HL-60/S4 treated with phorbol 12-myristate 13-acetate at 8.2 ng/mL for 4 days and 3 days (cell line): ENCODE measurements around the gene LMBRD2.
"Not testable (repeated sequence)": the region's sequence is repeated elsewhere in the genome, so short reads cannot be mapped to it uniquely, and the experiment has no call there.

ENCODE experiments used
- in situ Hi-C: fragments of 300-500 bp; cut with MboI; formaldehyde crosslinking; loops from 2 replicates; pipeline ENCODE4 v1.15.0; 2022; ENCODE audit warnings: low sequenced_read_pairs

Gene LMBRD2

DNA sequence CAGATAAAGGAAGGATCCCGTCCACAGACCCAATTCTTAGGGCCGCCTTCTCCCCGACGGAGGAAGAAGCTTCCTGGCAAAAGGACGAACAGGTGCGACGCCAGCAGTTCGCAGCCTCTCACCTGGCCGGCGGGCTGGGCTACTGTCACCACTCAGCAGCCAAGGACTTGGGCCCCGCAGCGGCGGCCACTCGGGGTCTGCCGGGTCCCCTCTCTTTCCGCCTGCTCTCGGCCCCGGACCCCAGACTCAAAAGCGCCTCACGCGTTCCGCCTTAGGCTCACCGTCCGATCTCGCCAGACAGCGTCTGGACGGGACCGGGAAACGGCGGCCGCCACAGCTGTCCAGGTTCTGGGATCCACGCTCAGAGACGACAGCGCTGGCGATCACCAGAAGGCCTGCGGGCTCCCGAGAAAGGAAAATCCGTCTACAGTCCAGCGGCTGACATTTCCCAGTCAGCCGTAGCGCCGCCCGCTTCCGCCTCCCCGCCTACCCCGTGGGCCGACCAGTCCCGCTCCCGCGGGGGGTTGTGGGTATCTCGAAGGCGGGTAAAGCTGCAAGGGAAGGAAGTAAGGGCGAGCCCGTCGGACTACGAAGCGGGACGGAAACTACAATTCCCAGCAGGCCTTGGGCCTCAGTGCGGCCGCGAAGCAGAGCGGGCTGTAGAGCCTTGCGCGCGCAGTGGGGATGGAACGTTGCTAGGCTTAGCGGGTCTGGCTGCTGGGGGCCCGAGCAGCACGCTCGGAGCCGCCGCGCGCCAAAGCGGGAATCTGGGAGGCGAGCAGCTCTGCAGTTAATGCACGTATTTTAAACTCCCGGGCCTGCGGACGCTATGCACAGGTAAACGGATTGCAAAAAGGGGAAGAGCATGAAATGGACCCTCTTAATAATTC, at the start of gene LMBRD2, which contains the start of gene SKP2:
Gene LMBRD2, minus strand, starts transcription at position 454 of the 890 bp plus-strand sequence. CDS start 8,538 bp downstream, outside the sequence.
Gene SKP2, plus strand, starts transcription at position 678 of the 890 bp plus-strand sequence. Its CDS starts 152 bp downstream, at position 830.
- in situ Hi-C loops, result no loop called here

DNA sequence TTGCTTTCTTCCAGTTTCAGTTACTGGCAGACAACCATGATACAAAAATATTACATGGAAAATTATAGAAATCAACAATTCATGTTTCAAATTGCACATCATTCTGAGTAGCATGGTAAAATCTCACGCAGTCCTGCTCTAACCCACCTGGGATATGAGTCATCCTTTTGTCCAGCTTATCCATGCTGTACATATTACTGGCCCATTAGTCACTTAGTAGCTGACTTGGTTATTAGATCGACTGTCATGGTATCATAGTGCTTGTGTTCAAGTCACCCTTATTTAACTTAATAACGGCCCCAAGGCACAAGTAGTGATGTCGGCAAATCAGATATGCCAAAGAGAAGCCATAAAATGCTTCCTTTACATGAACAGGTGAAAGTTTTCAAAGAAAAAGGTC, 48.8 kb upstream of the LMBRD2 start:
- in situ Hi-C loops, result no loop called here

DNA sequence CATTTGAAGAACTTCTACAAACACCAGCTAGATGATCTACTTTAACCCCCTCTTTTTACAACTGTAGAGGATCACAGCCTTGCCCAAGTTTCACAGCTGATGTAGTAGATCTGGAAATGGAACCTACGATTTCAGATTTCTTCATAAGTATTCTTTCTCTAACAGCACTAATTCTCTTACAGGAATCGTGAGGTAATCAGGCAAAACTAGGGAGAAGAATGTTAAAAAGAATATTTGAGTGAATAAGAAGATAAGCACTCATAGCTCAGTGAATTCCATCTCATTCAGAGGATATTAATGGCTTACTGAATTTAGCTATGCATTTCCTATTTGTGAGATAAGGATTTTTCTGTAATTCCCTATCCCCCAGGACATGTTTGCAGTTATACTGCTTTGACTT, 47.9 kb upstream of the LMBRD2 start:
- in situ Hi-C loops, result no loop called here

DNA sequence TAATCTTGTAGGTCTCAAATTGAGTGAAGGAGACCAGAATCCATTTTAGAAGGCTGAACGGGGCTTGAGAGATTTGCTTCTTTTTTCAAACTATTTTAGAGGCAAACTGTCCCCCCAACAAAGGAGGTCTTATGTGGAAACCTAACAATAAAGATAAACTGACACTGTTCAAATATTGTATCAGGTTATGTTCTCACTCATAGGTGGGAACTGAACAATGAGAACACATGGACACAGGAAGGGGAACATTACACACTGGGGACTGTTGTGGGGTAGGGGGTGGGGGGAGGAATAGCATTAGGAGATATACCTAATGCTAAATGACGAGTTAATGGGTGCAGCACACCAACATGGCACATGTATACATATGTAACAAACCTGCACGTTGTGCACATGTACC, 47.1 kb upstream of the LMBRD2 start:
- in situ Hi-C loops, result not testable (repeated sequence)

DNA sequence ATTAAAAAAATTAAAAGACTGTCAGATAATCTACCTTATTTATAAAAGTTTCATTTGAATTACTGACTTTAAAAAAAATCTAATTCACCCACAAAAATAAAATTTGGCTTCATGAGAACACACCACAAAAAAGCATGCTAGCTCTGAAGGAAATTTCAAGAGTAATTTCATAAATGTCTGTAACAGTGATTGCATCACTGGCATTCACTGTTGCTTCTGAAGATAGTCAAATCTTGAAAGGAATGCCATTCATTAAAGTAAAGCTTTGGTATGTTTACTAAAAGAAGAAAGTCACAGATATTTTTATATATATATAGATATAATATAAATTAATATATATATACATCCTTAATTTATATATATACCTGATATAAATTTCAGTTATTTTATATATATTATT, 46.6 kb upstream of the LMBRD2 start:
- in situ Hi-C loops, result no loop called here

DNA sequence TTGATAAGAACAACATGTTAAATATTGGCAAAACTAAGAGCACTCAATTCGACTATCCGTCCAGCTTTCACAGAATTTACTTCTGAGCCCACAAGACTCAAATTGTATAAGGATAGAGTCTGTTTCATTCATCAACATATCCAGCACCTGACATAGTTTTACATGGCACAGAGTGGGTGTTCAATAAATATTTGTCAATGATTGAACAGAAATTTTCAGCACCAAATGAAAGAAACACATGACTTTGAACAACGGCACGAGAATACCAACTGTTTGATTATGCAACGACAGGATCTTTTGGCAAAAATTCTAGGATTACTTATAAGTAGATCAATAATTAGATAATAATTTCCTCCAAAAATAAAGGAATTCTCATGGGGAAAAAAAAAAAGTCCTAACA, 42.1 kb upstream of the LMBRD2 start:
- in situ Hi-C loops, result no loop called here

DNA sequence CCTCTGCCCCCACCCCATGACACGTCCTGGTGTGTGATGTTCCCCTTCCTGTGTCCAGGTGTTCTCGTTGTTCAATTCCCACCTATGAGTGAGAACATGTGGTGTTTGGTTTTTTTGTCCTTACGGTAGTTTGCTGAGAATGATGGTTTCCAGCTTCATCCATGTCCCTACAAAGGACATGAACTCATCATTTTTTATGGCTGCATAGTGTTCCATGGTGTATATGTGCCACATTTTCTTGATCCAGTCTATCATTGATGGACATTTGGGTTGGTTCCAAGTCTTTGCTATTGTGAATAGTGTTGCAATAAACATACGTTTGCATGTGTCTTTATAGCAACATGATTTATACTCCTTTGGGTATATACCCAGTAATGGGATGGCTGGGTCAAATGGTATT, 32.7 kb upstream of the LMBRD2 start:
- in situ Hi-C loops, result not testable (repeated sequence)

DNA sequence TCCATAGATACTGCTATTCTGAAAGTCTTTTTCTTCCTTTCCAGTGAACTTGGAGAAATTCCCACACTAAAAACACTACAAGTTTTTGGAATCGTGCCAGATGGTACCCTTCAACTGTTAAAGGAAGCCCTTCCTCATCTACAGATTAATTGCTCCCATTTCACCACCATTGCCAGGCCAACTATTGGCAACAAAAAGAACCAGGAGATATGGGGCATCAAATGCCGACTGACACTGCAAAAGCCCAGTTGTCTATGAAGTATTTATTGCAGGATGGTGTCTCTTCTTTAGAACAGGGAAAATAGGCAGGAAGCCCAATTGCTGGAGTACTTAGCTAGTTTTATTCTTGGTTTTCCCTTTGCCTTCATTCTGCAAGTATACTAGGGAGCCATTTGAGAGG, 30.1 kb upstream of the LMBRD2 start:
- in situ Hi-C loops, result no loop called here

DNA sequence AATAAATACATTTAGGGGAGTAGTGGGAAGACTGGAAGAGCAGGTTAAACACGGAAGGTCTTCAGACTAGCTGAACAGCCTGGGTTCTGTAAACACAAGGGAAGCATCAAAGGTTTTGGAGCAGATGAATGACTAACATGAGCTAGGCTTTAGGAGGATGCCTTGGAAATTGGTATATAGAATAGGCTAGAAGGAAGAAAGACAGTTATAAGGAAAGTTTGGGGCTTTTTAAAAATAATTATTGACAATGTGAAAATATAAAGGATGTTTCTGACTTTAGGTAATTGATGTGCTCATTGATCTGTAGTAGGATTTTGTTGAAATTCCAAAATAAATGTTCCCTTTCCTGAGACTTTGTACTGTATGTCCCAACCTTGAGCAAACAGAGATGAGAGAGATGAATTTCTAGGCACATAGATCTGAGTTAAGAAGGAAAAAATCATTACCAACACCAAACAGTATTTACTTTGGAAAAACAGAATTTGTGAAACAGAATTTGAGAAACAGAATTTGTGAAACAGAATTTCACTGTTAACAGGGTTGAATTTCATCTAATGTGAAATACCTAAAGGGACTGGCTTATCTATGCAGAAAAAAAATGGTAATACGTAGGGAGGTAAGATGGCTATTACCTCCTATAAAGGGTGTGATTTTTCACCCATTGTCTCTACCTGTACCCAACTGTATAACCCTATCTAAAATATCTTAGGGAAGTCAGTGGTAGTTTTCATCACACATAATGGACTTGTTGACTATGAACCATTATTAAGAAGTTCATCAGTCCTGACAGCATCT, 29.1 kb upstream of the LMBRD2 start:
- in situ Hi-C loops, result no loop called here

DNA sequence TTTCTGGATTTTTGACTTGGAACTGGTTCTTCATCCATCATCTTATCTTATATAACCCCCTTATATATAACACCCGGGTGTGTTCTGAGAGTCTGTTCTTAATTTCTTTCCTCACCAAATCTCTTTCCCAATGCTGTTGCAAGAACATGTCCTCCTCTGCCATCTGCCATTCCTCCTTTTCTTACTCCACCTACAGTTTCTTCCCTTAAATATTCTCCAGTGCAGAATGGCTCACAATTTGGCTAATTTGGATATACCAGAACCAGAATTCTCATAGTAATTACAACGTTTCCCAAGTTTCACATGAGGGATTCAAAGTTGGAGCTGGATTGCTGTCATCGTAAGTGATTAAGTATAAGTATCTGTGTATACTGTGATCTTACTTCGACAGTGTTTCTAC, 28.3 kb upstream of the LMBRD2 start:
- in situ Hi-C loops, result no loop called here

DNA sequence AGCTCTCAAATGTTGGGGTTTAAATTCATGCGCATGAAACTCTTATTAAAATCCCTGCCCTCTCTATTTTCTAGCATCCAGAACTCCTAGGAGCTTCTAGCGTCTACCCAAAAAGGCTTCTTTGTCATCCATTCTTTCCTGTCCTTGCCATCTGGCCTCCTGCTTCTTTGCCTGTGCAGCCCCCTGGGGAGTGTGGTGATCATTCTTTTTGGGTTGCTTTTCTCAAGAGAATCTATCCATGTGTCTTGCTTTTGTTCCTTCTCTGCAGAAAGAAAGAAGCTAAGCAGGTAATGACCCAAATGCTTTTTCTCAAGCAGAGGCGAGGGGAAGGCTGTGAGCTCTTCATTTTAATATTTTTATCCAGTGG, 26.8 kb upstream of the LMBRD2 start:
- in situ Hi-C loops, result no loop called here

DNA sequence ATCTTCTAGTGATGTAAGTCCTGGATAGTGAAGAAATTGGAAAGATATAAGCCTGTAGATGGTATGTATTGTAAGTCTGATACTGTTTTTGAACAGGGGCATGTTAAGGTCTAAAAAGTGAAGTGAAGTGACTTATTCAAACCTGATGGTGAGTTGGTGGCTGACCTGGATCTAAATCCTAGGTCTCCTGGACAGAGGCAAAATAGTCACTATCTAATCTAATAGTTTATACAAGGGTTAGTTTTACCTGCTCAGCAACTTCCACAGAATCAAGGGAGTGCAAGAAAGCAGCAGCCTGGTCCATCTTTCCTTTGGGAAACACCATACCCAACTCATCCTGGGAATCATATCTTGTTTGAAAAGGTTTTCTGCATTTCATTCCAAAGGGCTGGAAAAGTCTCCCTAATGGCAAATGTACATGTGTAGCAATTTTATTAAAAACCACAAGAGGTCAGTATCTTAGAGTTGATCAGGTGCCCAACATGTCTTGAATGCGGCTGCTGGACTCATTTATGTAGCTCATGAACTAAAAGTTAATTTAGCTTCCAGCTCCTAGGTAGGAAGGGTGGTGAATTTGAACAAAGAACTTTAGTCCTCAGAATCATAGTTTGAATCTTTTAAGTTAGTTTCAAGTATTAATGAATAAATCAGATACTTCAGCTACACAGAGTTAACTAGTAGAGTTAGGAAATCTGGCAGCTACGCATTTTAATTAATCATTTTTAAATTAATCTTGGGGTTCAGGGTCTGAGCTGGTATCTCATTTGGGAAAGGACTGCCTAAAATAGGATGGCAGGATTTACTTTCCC, 26.2 kb upstream of the LMBRD2 start:
- in situ Hi-C loops, result no loop called here

DNA sequence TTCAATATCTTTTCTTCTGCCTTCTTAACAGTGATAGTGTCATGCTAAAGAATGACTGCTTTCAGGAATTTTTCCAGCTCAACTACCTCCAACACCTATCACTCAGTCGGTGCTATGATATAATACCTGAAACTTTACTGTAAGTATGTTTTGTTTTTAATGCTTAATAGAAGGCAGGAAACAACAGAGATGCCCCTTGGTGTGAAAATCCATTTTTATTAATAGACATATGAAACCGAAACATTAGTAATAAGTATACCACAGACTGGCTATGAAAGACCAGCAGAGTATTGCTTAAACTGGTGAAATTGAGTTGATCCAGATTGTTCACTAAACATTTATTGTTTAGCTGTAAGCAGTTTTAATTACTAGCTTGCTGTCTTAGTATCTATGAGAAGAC, 25.5 kb upstream of the LMBRD2 start:
- in situ Hi-C loops, result no loop called here

DNA sequence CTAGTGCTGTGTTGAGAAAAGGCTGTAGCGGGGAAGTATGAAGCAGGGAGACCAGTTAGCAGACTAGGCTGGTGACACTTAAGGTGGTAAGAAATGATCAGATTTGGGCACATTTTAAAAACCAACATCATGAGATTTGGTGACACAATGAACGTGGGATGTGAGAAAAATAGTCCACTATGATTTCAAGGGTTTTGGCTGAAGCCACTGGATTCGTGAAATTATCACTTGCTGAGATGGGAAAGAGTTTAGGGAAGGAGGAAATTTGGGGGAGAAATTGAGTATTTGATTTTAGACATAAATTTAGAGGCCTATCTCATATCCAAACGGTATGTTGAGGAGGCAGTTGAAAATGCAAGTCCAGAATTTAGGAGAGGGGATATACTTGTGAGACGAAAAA, 23.4 kb upstream of the LMBRD2 start:
- in situ Hi-C loops, result no loop called here

DNA sequence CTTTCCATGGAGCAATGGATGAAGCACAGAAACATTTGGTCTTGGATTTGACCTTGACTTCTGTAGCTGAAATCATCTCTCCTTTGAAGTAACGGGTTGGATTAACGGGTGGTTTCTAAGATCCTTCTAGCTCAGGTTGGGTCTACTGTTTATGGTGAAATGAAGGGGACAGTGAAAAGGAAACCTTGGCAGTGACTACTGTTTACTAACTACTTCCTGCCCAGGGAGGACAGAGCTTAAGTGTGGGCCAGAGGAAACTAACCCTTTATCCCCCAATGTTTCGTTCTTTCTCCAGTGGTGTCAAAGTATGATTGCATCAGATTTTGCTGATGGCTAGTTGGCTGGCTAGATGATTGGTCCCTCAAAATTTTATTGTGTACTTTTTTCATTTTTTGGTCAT, 22.4 kb upstream of the LMBRD2 start:
- in situ Hi-C loops, result no loop called here

DNA sequence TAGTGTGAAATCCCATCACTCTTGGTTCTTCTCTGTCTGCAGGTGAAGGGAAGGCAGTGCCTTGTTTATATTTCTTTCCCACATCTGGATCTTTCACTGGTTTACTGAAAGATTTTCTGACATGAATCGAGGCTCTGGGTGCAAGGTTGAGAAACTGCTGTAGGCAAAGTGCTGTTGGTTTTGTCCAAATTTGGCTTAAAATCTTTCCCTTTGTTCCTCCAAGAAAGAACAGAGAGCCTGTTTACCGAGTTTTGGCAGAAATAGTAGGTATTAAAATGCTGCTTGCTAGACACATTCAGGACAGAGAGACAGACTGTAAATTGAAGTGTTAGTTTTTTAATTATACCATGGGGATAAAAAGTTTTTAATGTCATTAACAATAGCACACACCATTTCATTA, 21.7 kb upstream of the LMBRD2 start:
- in situ Hi-C loops, result no loop called here

DNA sequence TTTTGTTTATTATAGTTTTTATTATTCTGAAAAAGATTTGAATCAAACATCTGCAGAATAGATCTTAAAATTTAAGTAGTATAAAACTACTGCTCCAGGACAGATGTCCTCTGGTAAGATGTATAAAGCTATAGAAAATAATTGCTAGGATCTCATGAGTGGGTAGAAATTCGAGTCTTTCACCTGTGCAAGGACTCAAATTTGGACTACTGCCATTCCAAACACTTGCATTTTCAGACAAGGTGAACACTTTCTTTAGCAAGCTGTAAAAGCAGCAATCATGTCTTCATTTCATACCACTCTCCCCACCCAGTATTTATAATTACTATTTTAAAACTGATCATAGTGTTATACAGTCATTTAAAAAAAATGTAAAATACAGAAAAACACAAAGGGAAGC, 20.9 kb upstream of the LMBRD2 start:
- in situ Hi-C loops, result no loop called here

DNA sequence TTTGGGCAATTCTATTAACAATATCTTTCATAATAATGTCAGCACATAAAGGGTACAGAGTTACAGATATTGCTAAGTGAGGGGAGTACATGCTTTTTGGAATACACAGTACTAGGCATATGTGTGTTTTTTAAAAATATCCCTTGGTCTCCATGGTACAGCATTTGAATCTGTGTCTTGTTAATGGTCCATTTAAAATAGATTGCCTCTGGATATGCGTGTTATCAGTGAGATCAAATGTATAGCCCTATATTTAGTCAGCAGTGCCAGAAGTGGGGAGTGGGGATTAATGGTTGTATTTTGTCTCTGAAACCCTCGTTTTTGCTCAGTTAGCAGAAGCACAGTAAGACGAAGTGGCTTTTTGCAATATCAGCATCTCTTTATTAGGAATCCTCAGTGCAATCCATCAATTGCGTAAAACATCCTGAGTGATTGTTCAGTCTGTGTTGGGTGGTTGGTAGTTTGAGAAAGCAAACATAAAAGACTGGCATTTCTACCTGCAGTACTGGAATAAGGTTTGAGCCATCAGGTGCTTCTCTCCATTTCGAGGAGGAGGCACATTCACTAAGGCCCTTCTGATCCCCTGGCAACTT, 19.2 kb upstream of the LMBRD2 start:
- in situ Hi-C loops, result no loop called here

DNA sequence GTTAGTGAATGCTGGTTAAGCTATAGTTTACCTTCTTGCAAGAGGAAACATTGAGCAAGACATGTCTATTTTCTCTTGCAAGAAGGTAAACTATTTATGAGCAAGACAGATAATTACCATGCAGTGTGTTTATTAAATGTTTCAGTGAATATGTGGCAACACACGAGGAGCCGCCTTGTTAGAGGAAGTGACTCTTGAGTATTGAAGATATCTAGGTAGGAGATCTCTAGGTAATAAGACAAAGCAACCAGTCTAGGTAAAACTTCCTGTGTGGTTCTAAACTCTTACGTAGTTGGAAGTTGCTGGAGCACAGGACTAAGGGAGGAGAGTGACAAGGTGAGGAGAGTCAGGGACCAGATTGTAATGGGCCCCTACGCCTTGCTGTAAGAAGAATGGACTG, 17.1 kb upstream of the LMBRD2 start:
- in situ Hi-C loops, result no loop called here

DNA sequence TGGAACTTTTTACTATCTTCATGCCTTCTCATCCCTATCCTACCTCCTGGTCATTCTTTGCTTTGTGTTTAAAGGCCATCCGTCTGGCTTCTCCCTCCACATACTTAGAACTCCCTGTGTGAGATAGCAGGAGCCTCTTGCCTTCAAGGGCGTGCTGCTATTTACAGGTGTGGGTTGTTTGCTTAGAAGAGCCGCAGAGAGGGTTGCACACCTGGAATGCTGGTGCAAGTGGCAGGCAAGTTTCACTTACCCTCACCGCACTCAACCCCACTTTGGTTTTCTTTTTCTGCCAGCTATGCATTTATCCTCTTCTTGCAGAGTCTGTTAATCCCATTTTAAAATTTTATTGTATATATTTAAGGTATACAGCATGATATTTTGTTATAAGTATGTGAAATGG, 12.8 kb upstream of the LMBRD2 start:
- in situ Hi-C loops, result no loop called here
